Measurements from ENCODE around the gene COPS7A. TPM values are rescaled to one million over a fixed set of nuclear protein-coding genes. Genes with fewer than 3 reads are reported as not detected.

COPS7A gene
- polyA plus RNA-seq, 6 donors from 2014 or later: 26.4 to 43.9 (median 34.4) TPM

GRCh38 chr12:6770094-6770493, 46.2 kb downstream of the COPS7A start:
- Mint-ChIP-seq H3K27ac (no peak overlapping the region), H3K4me1 (peaks cover 36 to 47% (median 42%) of the 10 kb centered on the region in 3 donors), H3K9me3 (peaks cover 0 to 1% (median 0%) of the 10 kb centered on the region in 7 donors), H3K4me3 (no peak overlapping the region), H3K27me3 (peaks cover 43 to 90% (median 88%) of the 10 kb centered on the region in 3 donors), H3K36me3 (peaks cover 0 to 4% of the 10 kb centered on the region in 2 donors)
- DNase-seq (no peak), ATAC-seq (ENCODE audit: low read depth in 2 of 2) (no peak)

- DNase-seq: no peak
- H3K36me3 Mint-ChIP-seq: peaks cover 0 to 8% of the 10 kb centered on the region in 2 donors
- ATAC-seq (ENCODE audit: low read depth in 2 of 2): no peak
- peaks cover 43 to 90% (median 88%) of the 10 kb centered on the region in 3 donors for H3K27me3 Mint-ChIP-seq
- H3K4me1 Mint-ChIP-seq: peaks cover 32 to 43% (median 37%) of the 10 kb centered on the region in 3 donors
- H3K9me3 Mint-ChIP-seq: peaks cover 0 to 1% (median 0%) of the 10 kb centered on the region in 7 donors
- no peak overlapping the region for H3K4me3 Mint-ChIP-seq
- H3K27ac Mint-ChIP-seq: no peak overlapping the region
These were observed 46.8 kb downstream of the COPS7A start for GRCh38 chr12:6770600-6770999.

- Mint-ChIP-seq H3K9me3 (peaks cover 0 to 1% (median 0%) of the 10 kb centered on the region in 7 donors), H3K36me3 (peaks cover 0 to 8% of the 10 kb centered on the region in 2 donors), H3K27me3 (peaks cover 47 to 92% (median 89%) of the 10 kb centered on the region in 3 donors), H3K4me3 (no peak overlapping the region), H3K4me1 (peaks cover 32 to 42% (median 33%) of the 10 kb centered on the region in 3 donors), H3K27ac (no peak overlapping the region)
- ATAC-seq (ENCODE audit: low read depth in 2 of 2) (no peak), DNase-seq (no peak)
These were observed 47.2 kb downstream of the COPS7A start for GRCh38 chr12:6771091-6771495.

- Mint-ChIP-seq H3K27ac (no peak overlapping the region), H3K9me3 (peaks cover 0 to 1% (median 0%) of the 10 kb centered on the region in 7 donors), H3K4me1 (peaks cover 32 to 42% (median 33%) of the 10 kb centered on the region in 3 donors), H3K4me3 (peak overlapping the region in 4 of 8 donors; percentile 24 to 69 (median 65)), H3K36me3 (peaks cover 0 to 8% of the 10 kb centered on the region in 2 donors), H3K27me3 (peaks cover 53 to 98% (median 95%) of the 10 kb centered on the region in 3 donors)
- DNase-seq: no peak
- ATAC-seq (ENCODE audit: low read depth in 2 of 2): no peak
These were observed 47.9 kb downstream of the COPS7A start for GRCh38 chr12:6771509-6772330.

- peak; percentile 27 to 41 for ATAC-seq (ENCODE audit: low read depth in 2 of 2)
- no peak for DNase-seq
- Mint-ChIP-seq H3K36me3 (peaks cover 0 to 8% of the 10 kb centered on the region in 2 donors), H3K9me3 (peaks cover 0 to 1% (median 0%) of the 10 kb centered on the region in 7 donors), H3K27me3 (peaks cover 53 to 99% (median 95%) of the 10 kb centered on the region in 3 donors), H3K4me1 (peaks cover 27 to 36% (median 31%) of the 10 kb centered on the region in 3 donors), H3K27ac (peak within 1 kb of the TSS in 1 of 6 donors; percentile 65), H3K4me3 (peak within 1 kb of the TSS in 4 of 8 donors; percentile 24 to 69 (median 65))
These were observed 48.5 kb downstream of the COPS7A start, which contains the start of gene LAG3 for GRCh38 chr12:6772331-6772695. LAG3 (plus strand) TSS chr12:6772520; CDS start chr12:6772853, 333 bp downstream.

- peak overlapping the region in 1 of 6 donors; percentile 65 for H3K27ac Mint-ChIP-seq
- peaks cover 0 to 1% (median 0%) of the 10 kb centered on the region in 7 donors for H3K9me3 Mint-ChIP-seq
These were observed 49.1 kb downstream of the COPS7A start for GRCh38 chr12:6772726-6773589.

DNA sequence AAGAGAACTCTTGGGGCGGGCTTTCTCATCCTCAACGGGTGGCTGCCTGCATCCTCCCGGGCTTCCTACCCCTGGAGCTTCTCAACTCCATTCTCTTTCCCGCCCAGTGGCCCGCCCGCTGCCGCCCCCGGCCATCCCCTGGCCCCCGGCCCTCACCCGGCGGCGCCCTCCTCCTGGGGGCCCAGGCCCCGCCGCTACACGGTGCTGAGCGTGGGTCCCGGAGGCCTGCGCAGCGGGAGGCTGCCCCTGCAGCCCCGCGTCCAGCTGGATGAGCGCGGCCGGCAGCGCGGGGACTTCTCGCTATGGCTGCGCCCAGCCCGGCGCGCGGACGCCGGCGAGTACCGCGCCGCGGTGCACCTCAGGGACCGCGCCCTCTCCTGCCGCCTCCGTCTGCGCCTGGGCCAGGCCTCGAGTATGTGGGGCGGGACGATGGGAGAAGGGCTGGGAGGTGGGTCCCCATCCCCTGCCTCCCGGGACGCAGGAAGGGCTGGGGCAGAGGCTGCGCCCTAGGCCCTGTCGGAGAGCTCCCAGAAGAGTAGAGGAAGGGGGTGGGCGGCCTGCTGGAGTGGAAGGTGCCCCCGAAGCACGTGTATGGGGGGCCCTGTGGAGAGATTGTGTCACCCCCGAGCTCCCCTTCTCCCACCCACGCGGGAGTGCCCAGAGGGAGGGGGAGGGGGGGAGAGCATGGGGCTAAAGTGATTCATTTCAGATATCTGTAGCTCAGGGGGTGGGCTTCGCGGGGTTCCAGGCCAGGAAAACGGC, 49.9 kb downstream of the COPS7A start:
- peak overlapping the region in 2 of 8 donors; percentile 2 to 6 for H3K4me3 Mint-ChIP-seq
- peaks cover 0 to 8% of the 10 kb centered on the region in 2 donors for H3K36me3 Mint-ChIP-seq
- H3K4me1 Mint-ChIP-seq: peaks cover 27 to 37% (median 31%) of the 10 kb centered on the region in 3 donors
- peaks cover 52 to 99% (median 95%) of the 10 kb centered on the region in 3 donors for H3K27me3 Mint-ChIP-seq
- H3K9me3 Mint-ChIP-seq: peaks cover 0 to 1% (median 0%) of the 10 kb centered on the region in 7 donors
- DNase-seq (no peak), ATAC-seq (ENCODE audit: low read depth in 2 of 2) (no peak)
- H3K27ac Mint-ChIP-seq: no peak overlapping the region

More at GRCh38 chr12:6772726-6773589, 49.1 kb downstream of the COPS7A start:
- H3K4me3 Mint-ChIP-seq: peak overlapping the region in 2 of 8 donors; percentile 2 to 40
- DNase-seq: no peak
- no peak for ATAC-seq (ENCODE audit: low read depth in 2 of 2)
- peaks cover 0 to 8% of the 10 kb centered on the region in 2 donors for H3K36me3 Mint-ChIP-seq
- peaks cover 54 to 99% (median 95%) of the 10 kb centered on the region in 3 donors for H3K27me3 Mint-ChIP-seq
- peaks cover 22 to 30% (median 25%) of the 10 kb centered on the region in 3 donors for H3K4me1 Mint-ChIP-seq

- peak overlapping the region in 1 of 8 donors; percentile 63 for H3K4me3 Mint-ChIP-seq
- DNase-seq: no peak
- ATAC-seq (ENCODE audit: low read depth in 2 of 2): no peak
- H3K36me3 Mint-ChIP-seq: peaks cover 0 to 8% of the 10 kb centered on the region in 2 donors
- no peak overlapping the region for H3K27ac Mint-ChIP-seq
- H3K27me3 Mint-ChIP-seq: peaks cover 46 to 93% (median 88%) of the 10 kb centered on the region in 3 donors
- peaks cover 30 to 42% (median 35%) of the 10 kb centered on the region in 3 donors for H3K4me1 Mint-ChIP-seq
- no peaks in the 10 kb centered on the region for H3K9me3 Mint-ChIP-seq
These were observed 50.7 kb downstream of the COPS7A start for GRCh38 chr12:6774499-6775062.

GRCh38 chr12:6775185-6776174, 51.6 kb downstream of the COPS7A start:
- Mint-ChIP-seq H3K9me3 (no peaks in the 10 kb centered on the region), H3K4me3 (peak overlapping the region in 2 of 8 donors; percentile 24 to 42), H3K36me3 (peaks cover 0 to 8% of the 10 kb centered on the region in 2 donors), H3K27me3 (peaks cover 46 to 84% (median 79%) of the 10 kb centered on the region in 3 donors), H3K4me1 (peaks cover 30 to 42% (median 35%) of the 10 kb centered on the region in 3 donors), H3K27ac (peak overlapping the region in 1 of 6 donors; percentile 36)
- ATAC-seq (ENCODE audit: low read depth in 2 of 2) (no peak), DNase-seq (no peak)

DNA sequence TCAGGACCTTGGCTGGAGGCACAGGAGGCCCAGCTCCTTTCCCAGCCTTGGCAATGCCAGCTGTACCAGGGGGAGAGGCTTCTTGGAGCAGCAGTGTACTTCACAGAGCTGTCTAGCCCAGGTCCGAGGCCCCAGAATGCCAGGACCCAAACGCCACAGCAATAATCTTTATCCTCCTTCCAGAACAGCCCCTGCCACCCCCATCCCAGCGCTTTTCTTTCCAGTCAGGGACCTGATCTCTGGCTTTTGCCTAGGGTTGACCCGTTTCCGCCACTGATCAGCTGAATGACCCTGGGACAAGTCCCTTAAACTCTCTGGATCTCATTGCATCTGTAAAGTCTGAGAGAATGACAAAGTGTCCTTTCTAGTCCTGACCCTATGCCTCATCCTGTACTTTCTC, 53.5 kb downstream of the COPS7A start:
- Mint-ChIP-seq H3K27me3 (peaks cover 38 to 65% (median 61%) of the 10 kb centered on the region in 3 donors), H3K4me1 (peaks cover 25 to 30% (median 29%) of the 10 kb centered on the region in 3 donors), H3K4me3 (peak overlapping the region in 2 of 8 donors; percentile 19 to 29), H3K27ac (no peak overlapping the region), H3K9me3 (no peaks in the 10 kb centered on the region), H3K36me3 (peaks cover 0 to 8% of the 10 kb centered on the region in 2 donors)
- DNase-seq (no peak), ATAC-seq (ENCODE audit: low read depth in 2 of 2) (no peak)

GRCh38 chr12:6778217-6778573, 54.3 kb downstream of the COPS7A start:
- Mint-ChIP-seq H3K27me3 (peaks cover 38 to 59% (median 54%) of the 10 kb centered on the region in 3 donors), H3K4me1 (peaks cover 22 to 24% (median 23%) of the 10 kb centered on the region in 3 donors), H3K27ac (peak overlapping the region in 1 of 6 donors; percentile 29), H3K36me3 (peaks cover 0 to 8% of the 10 kb centered on the region in 2 donors), H3K9me3 (no peaks in the 10 kb centered on the region), H3K4me3 (peak overlapping the region in 6 of 8 donors; percentile 54 to 95 (median 88))
- DNase-seq: no peak
- ATAC-seq (ENCODE audit: low read depth in 2 of 2): no peak

Data from naive B cell (primary cell).